HepG2 (cell line): Measurements from ENCODE around the gene FBP2. TPM values are rescaled to one million over a fixed set of nuclear protein-coding genes. Genes with fewer than 3 reads are reported as not detected.

Experiments used
- ARID5B ChIP-seq: IDR thresholded peaks from 2 replicates; pipeline ENCODE4 v1.4.0; 2020; ENCODE audit warnings: mild to moderate bottlenecking, missing genetic modification reagents
- CERS6 ChIP-seq: sonication (generic); formaldehyde crosslinking; IDR thresholded peaks from 2 replicates; pipeline ENCODE4 v1.5.0; 2020; ENCODE audit warnings: missing genetic modification reagents
- DR1 ChIP-seq: sonication (generic); formaldehyde crosslinking; IDR thresholded peaks from 2 replicates; pipeline ENCODE4 v1.8.0; 2021; ENCODE audit warnings: mild to moderate bottlenecking, missing genetic modification reagents, inconsistent platforms
- EED ChIP-seq: sonication (generic); formaldehyde crosslinking; IDR thresholded peaks from 2 replicates; pipeline ENCODE4 v1.5.0; 2020; ENCODE audit warnings: mild to moderate bottlenecking, missing genetic modification reagents
- FOXA3 ChIP-seq: IDR thresholded peaks from 2 replicates; pipeline ENCODE4 v1.6.1; 2016; ENCODE audit warnings: missing genetic modification reagents, missing compliant biosample characterization
- GZF1 ChIP-seq: sonication (generic); formaldehyde crosslinking; IDR thresholded peaks from 2 replicates; pipeline ENCODE4 v1.5.1; 2020; ENCODE audit warnings: mild to moderate bottlenecking, missing genetic modification reagents
- HBP1 ChIP-seq: IDR thresholded peaks from 2 replicates; pipeline ENCODE4 v1.6.1; 2016; ENCODE audit warnings: low read depth, control low read depth
- HDAC2 ChIP-seq: sonication (generic); formaldehyde crosslinking; IDR thresholded peaks from 2 replicates; pipeline ENCODE4 v1.4.0; 2020; ENCODE audit warnings: missing genetic modification reagents
- HNF4G ChIP-seq, 2 experiments: sonication (generic) in 1 of 2; formaldehyde crosslinking in 1 of 2; IDR thresholded peaks; 2 replicates each; pipeline versions ENCODE4 v1.4.0 to v1.6.1; 2011 to 2020; ENCODE audit warnings: borderline replicate concordance in 2 of 2, low read depth in 2 of 2, mild to moderate bottlenecking in 2 of 2, low read length in 1 of 2, missing genetic modification reagents in 1 of 2, moderate library complexity in 1 of 2
- MIER3 ChIP-seq: IDR thresholded peaks from 2 replicates; pipeline ENCODE4 v1.6.1; 2016; ENCODE audit warnings: missing compliant biosample characterization, borderline replicate concordance
- PRMT3 ChIP-seq: sonication (generic); formaldehyde crosslinking; IDR thresholded peaks from 2 replicates; pipeline ENCODE4 v1.8.1; 2022; ENCODE audit warnings: low read depth, mild to moderate bottlenecking, moderate library complexity, missing genetic modification reagents, borderline replicate concordance
- SUZ12 ChIP-seq: fragments of 150-350 bp; IDR thresholded peaks from 2 replicates; pipeline ENCODE4 v1.6.1; 2014; ENCODE audit warnings: low read depth, low read length
- TCF7 ChIP-seq: sonication (generic); IDR thresholded peaks from 2 replicates; pipeline ENCODE4 v1.6.1; 2016; ENCODE audit warnings: antibody characterized with exemption, low read depth
- ZBTB21 ChIP-seq: sonication (generic); formaldehyde crosslinking; IDR thresholded peaks from 2 replicates; pipeline ENCODE4 v1.4.0; 2020; ENCODE audit warnings: missing genetic modification reagents
- ZFP36 ChIP-seq: fragments of 150-350 bp; IDR thresholded peaks from 2 replicates; pipeline ENCODE4 v1.6.1; 2018; ENCODE audit warnings: borderline replicate concordance, low read length, low read depth; ENCODE audit not compliant: partially characterized antibody
- ZFX ChIP-seq: sonication (generic); formaldehyde crosslinking; IDR thresholded peaks from 2 replicates; pipeline ENCODE4 v1.4.0; 2020; ENCODE audit warnings: mild to moderate bottlenecking, low read depth, missing genetic modification reagents, moderate library complexity
- ZNF430 ChIP-seq: sonication (generic); formaldehyde crosslinking; IDR thresholded peaks from 2 replicates; pipeline ENCODE4 v1.9.0; 2021; ENCODE audit warnings: mild to moderate bottlenecking, missing genetic modification reagents
- ZNF512B ChIP-seq: sonication (generic); formaldehyde crosslinking; IDR thresholded peaks from 2 replicates; pipeline ENCODE4 v1.5.1; 2020; ENCODE audit warnings: missing genetic modification reagents, mild to moderate bottlenecking, borderline replicate concordance
- ZNF644 ChIP-seq: IDR thresholded peaks from 2 replicates; pipeline ENCODE4 v1.6.1; 2016; ENCODE audit warnings: low read depth
- ZNF720 ChIP-seq: sonication (generic); formaldehyde crosslinking; IDR thresholded peaks from 2 replicates; pipeline ENCODE4 v1.4.0; 2020; ENCODE audit warnings: missing genetic modification reagents
- polyA plus RNA-seq, 8 experiments: library from polyadenylated mRNA; depleted of rRNA in 3 of 8; stranded (reverse) in 7 of 8; unstranded in 1 of 8; fragments of >200 nt; fragmentation: Illumina TruSeq in 4 of 8; extraction: Trizol in 4 of 8; gene quantifications; 2 replicates each; pipeline versions ENCODE4 v1.2.1 to v1.2.3, GENCODE V29; 2011 to 2016; ENCODE audit warnings: low read depth in 4 of 8, missing spikeins in 1 of 8, mixed read lengths in 1 of 8; ENCODE audit not compliant: insufficient read depth in 1 of 8
- total RNA-seq, 5 experiments: library from RNA; depleted of rRNA; stranded (reverse); fragments of >200 nt; fragmentation: Illumina TruSeq; extraction: Trizol; gene quantifications; 2 replicates each; pipeline ENCODE4 v1.2.3, GENCODE V29; 2016; ENCODE audit warnings: low read depth in 1 of 5

Gene FBP2
- total and polyA plus RNA-seq, 2 of the 13 experiments (the other 11 are each of a cell fraction or from before 2014, with no cell fraction given), result not detected

- TF ChIP-seq TCF7 (no peak), DR1 (CRISPR knock-in tag) (no peak), HBP1 (no peak), ZNF512B (CRISPR knock-in tag) (no peak), ZNF430 (no peak), SUZ12 (no peak), MIER3 (CRISPR knock-in tag) (no peak), HNF4G (IDR thresholded peaks at IDR 0.05; ENCODE audit: borderline replicate concordance, low read depth, low read length) (no peak), HNF4G (CRISPR knock-in tag; IDR thresholded peaks at IDR 0.05; ENCODE audit: borderline replicate concordance, low read depth) (no peak), FOXA3 (CRISPR knock-in tag) (0 out of 2 replicates have a peak, but pooled peaks have one; percentile 21), CERS6 (CRISPR knock-in tag) (no peak), GZF1 (CRISPR knock-in tag) (no peak), ARID5B (CRISPR knock-in tag) (peak; percentile 36; the same call in 1 of the 2 replicates), PRMT3 (CRISPR knock-in tag) (no peak), ZFX (CRISPR knock-in tag) (peak; percentile 54), ZFP36 (no peak), ZNF644 (CRISPR knock-in tag) (peak; percentile 35; the same call in 1 of the 2 replicates), ZNF720 (CRISPR knock-in tag) (no peak), ZBTB21 (CRISPR knock-in tag) (peak; percentile 57; the same call in 1 of the 2 replicates), HDAC2 (CRISPR knock-in tag) (no peak), EED (CRISPR knock-in tag) (no peak)
These were observed 9.9 kb upstream of the FBP2 start (continued) for GRCh38 chr9:94603259-94604160.
